GM18526 (cell line): Measurements from ENCODE around the gene COL25A1.

Experiments used
- POLR2A ChIP-seq: IDR thresholded peaks from 3 replicates; pipeline ENCODE4 v1.6.1; 2011; ENCODE audit not compliant: insufficient read length; ENCODE audit errors: extremely low read depth

COL25A1 gene

GRCh38 chr4:108890484-108890881 is 412.0 kb downstream of the COL25A1 start:
- TF ChIP-seq POLR2A: no peak

- TF ChIP-seq POLR2A: no peak
Observed at GRCh38 chr4:108889696-108890483, 412.6 kb downstream of the COL25A1 start.

- TF ChIP-seq POLR2A: no peak
Observed at GRCh38 chr4:108888769-108889168, 413.7 kb downstream of the COL25A1 start.

GRCh38 chr4:108887034-108887433 is 415.4 kb downstream of the COL25A1 start:
- TF ChIP-seq POLR2A: no peak

GRCh38 chr4:108885211-108885610 is 417.2 kb downstream of the COL25A1 start:
- TF ChIP-seq POLR2A: no peak

- no peak for TF ChIP-seq POLR2A
Observed at GRCh38 chr4:108884596-108884995, 417.9 kb downstream of the COL25A1 start.

GRCh38 chr4:108881986-108882385 is 420.5 kb downstream of the COL25A1 start:
- TF ChIP-seq POLR2A: no peak

GRCh38 chr4:108881190-108881589 is 421.3 kb downstream of the COL25A1 start:
- no peak for TF ChIP-seq POLR2A

- TF ChIP-seq POLR2A: no peak
Observed at GRCh38 chr4:108878806-108879205, 423.7 kb downstream of the COL25A1 start.

- TF ChIP-seq POLR2A: no peak
Observed at GRCh38 chr4:108877821-108878220, 424.6 kb downstream of the COL25A1 start.

- TF ChIP-seq POLR2A: no peak
Observed at GRCh38 chr4:108874806-108875205, 427.7 kb downstream of the COL25A1 start.

- no peak for TF ChIP-seq POLR2A
Observed at GRCh38 chr4:108868606-108869227, 433.7 kb downstream of the COL25A1 start.

- TF ChIP-seq POLR2A: no peak
Observed at GRCh38 chr4:108867476-108867875, 435.0 kb downstream of the COL25A1 start.

- TF ChIP-seq POLR2A: no peak
Observed at GRCh38 chr4:108861334-108861733, 441.1 kb downstream of the COL25A1 start.

GRCh38 chr4:108854786-108855185 is 447.7 kb downstream of the COL25A1 start:
- TF ChIP-seq POLR2A: no peak

- TF ChIP-seq POLR2A: no peak
Observed at GRCh38 chr4:108852691-108853090, 449.8 kb downstream of the COL25A1 start.

GRCh38 chr4:108851366-108851765 is 451.1 kb downstream of the COL25A1 start:
- no peak for TF ChIP-seq POLR2A
